Endothelial cell of umbilical vein (primary cell): ENCODE measurements around the gene RSRC1. TPM values are rescaled to one million over a fixed set of nuclear protein-coding genes. Genes with fewer than 3 reads are reported as not detected.
A peak's percentile ranks its signal among the peaks of the same experiment; 100 is the strongest.

Experiments
- BruUV-seq: library from RNA; stranded (reverse); fragments of 400-500 nt; replicated peaks from 2 replicates; lab custom pipeline; 2021; lab: Mats Ljungman, UMichigan
- CTCF ChIA-PET: fragments of 300-600, 350-600 bp; sonication (Branson Sonifier 250); formaldehyde crosslinking; loops from one replicate; lab custom pipeline; 2021; ENCODE audit warnings: antibody characterized with exemption, inconsistent platforms; lab: Charles Lee
- POLR2A ChIA-PET: fragments of 300-600, 350-600 bp; sonication (Branson Sonifier 250); formaldehyde crosslinking; loops from one replicate; lab custom pipeline; 2021; ENCODE audit warnings: antibody characterized with exemption, inconsistent platforms; lab: Charles Lee
- DNase-seq: peaks from one replicate; pipeline ENCODE4 v3.0.0-alpha.2; 2011; ENCODE audit warnings: low read depth, low spot score
- FAIRE-seq: peaks from 2 replicates; lab custom pipeline; 2011; peaks lifted over from hg19 to GRCh38; lab: Jason Lieb, UNC
- H2AFZ ChIP-seq: 2 replicates; pipeline ENCODE4 v1.6.0; 2012; ENCODE audit warnings: low read depth, low read length, control low read depth, inconsistent platforms
- H3K27ac ChIP-seq: 2 replicates; pipeline ENCODE4 v1.5.1; 2011; ENCODE audit warnings: low read depth, mild to moderate bottlenecking, control low read depth, low read length, moderate library complexity; ENCODE audit not compliant: insufficient read depth
- H3K27me3 ChIP-seq, 2 experiments: 2 replicates each; pipeline versions ENCODE4 v1.6.0 to v1.6.1; 2011; ENCODE audit warnings: low read length in 2 of 2, mixed read lengths in 1 of 2; ENCODE audit not compliant: control insufficient read depth in 2 of 2, insufficient read depth in 2 of 2
- H3K36me3 ChIP-seq, 2 experiments: 2 replicates in 1 of 2; 3 replicates in 1 of 2; pipeline ENCODE4 v1.5.1; 2011; ENCODE audit warnings: low read length in 2 of 2, mild to moderate bottlenecking in 1 of 2, moderate library complexity in 1 of 2; ENCODE audit not compliant: control insufficient read depth in 2 of 2, insufficient read depth in 2 of 2; ENCODE audit errors: extremely low read depth in 1 of 2
- H3K4me1 ChIP-seq: 3 replicates; pipeline ENCODE4 v1.5.1; 2011; ENCODE audit warnings: mild to moderate bottlenecking, low read length; ENCODE audit not compliant: control insufficient read depth, insufficient read depth; ENCODE audit errors: extremely low read depth
- H3K4me2 ChIP-seq: 2 replicates; pipeline ENCODE4 v1.6.1; 2011; ENCODE audit warnings: low read length, control low read depth, mixed read lengths; ENCODE audit not compliant: insufficient read depth
- H3K4me3 ChIP-seq, 3 experiments: fragments of 200-600 bp in 1 of 3; sonication (generic), shearing (Covaris generic) in 1 of 3; replicated peaks in 1 of 3; 2 replicates each; pipeline ENCODE4 v1.5.1; 2011 to 2016; ENCODE audit warnings: control low read depth in 3 of 3, low read length in 3 of 3, mild to moderate bottlenecking in 2 of 3, inconsistent platforms in 1 of 3, low read depth in 1 of 3, moderate library complexity in 1 of 3; ENCODE audit not compliant: insufficient read depth in 1 of 3
- H3K79me2 ChIP-seq: 2 replicates; pipeline ENCODE4 v1.6.0; 2012; ENCODE audit warnings: low read length, inconsistent platforms; ENCODE audit not compliant: control insufficient read depth, insufficient read depth
- H3K9ac ChIP-seq: replicated peaks from 2 replicates; pipeline ENCODE3; 2011; ENCODE audit warnings: low read length, control low read depth; ENCODE audit not compliant: insufficient read depth; ENCODE audit errors: extremely low read depth
- H3K9me1 ChIP-seq: replicated peaks from 3 replicates; pipeline ENCODE4 v1.6.0; 2011; ENCODE audit warnings: mild to moderate bottlenecking, low read length; ENCODE audit not compliant: control insufficient read depth, insufficient read depth; ENCODE audit errors: extremely low read depth
- H3K9me3 ChIP-seq: replicated peaks from 2 replicates; pipeline ENCODE4 v1.5.1; 2012; ENCODE audit warnings: low read length, inconsistent platforms; ENCODE audit not compliant: control insufficient read depth, insufficient read depth
- H4K20me1 ChIP-seq: replicated peaks from 2 replicates; pipeline ENCODE3; 2011; ENCODE audit warnings: mild to moderate bottlenecking, low read length; ENCODE audit not compliant: control insufficient read depth, insufficient read depth; ENCODE audit errors: extremely low read depth
- CTCF ChIP-seq, 2 donors: IDR thresholded peaks; 1 replicate in 1 of 2; 2 replicates in 1 of 2; pipeline ENCODE4 v1.5.1; 2011; ENCODE audit warnings: low read length in 2 of 2, mild to moderate bottlenecking in 2 of 2, moderate library complexity in 2 of 2, control low read depth in 1 of 2, inconsistent platforms in 1 of 2, low read depth in 1 of 2; ENCODE audit not compliant: insufficient read depth in 1 of 2; ENCODE audit errors: extremely low read depth in 1 of 2
- EZH2 ChIP-seq: IDR thresholded peaks from 2 replicates; pipeline ENCODE4 v1.6.1; 2012; ENCODE audit warnings: borderline replicate concordance, low read depth, mild to moderate bottlenecking, moderate library complexity, low read length, inconsistent platforms; ENCODE audit not compliant: severe bottlenecking
- FOS ChIP-seq: IDR thresholded peaks from 2 replicates; pipeline ENCODE4 v1.6.1; 2011; ENCODE audit warnings: mild to moderate bottlenecking, low read length, moderate library complexity, borderline replicate concordance; ENCODE audit not compliant: insufficient read depth
- GATA2 ChIP-seq: IDR thresholded peaks from 2 replicates; pipeline ENCODE4 v1.7.0; 2011; ENCODE audit warnings: low read depth, mild to moderate bottlenecking, moderate library complexity, mixed read lengths, low read length; ENCODE audit not compliant: insufficient read length, insufficient read depth
- JUN ChIP-seq: IDR thresholded peaks from 2 replicates; pipeline ENCODE4 v1.6.1; 2011; ENCODE audit warnings: borderline replicate concordance, low read depth; ENCODE audit not compliant: insufficient read length, insufficient read depth
- MYC ChIP-seq: IDR thresholded peaks from one replicate; pipeline ENCODE4 v1.6.1; 2011; ENCODE audit warnings: mild to moderate bottlenecking, low read depth, low read length
- POLR2A ChIP-seq: IDR thresholded peaks from 2 replicates; pipeline ENCODE4 v1.6.1; 2012; ENCODE audit warnings: low read depth, mild to moderate bottlenecking, control low read depth, low read length
- POLR2AphosphoS5 ChIP-seq: IDR thresholded peaks from 2 replicates; pipeline ENCODE4 v1.6.1; 2012; ENCODE audit warnings: low read depth, mild to moderate bottlenecking, control low read depth, low read length, moderate library complexity; ENCODE audit not compliant: insufficient read depth
- dilution Hi-C: fragments of 300-500 bp; cut with MboI; formaldehyde crosslinking; loops from one replicate; pipeline ENCODE4 v1.15.0; 2019; ENCODE audit warnings: low sequenced_read_pairs; ENCODE audit not compliant: extremely low pct_ligation_motif_present
- intact Hi-C: fragments of 100-400 bp; cut with micrococcal nuclease; formaldehyde crosslinking; loops from one replicate; pipeline ENCODE4 v1.10.0; 2022
- polyA plus RNA-seq, 4 experiments: library from polyadenylated mRNA; depleted of rRNA in 3 of 4; stranded (reverse) in 3 of 4; unstranded in 1 of 4; fragments of >200 nt; gene quantifications; 2 replicates each; pipeline versions ENCODE4 v1.2.1 to v1.2.3, GENCODE V29; 2011 to 2012; ENCODE audit warnings: missing spikeins in 1 of 4
- total RNA-seq: library from RNA; stranded (reverse); gene quantifications from 2 replicates; pipeline ENCODE4 v1.2.3, GENCODE V29; 2021
- TF ChIP-seq, protein P1 (sequence below): IDR thresholded peaks from 2 replicates; pipeline ENCODE4 v1.6.1; 2011; ENCODE audit not compliant: insufficient read depth, insufficient read length

RSRC1 gene
- total and polyA plus RNA-seq, 2 donors (not counting 3 experiments of a cell fraction or from before 2014, with no cell fraction given), result 1.8 to 25.4 TPM

- Histone ChIP-seq H3K36me3 (no peaks in the 10 kb centered on the region), H3K27ac (no peak overlapping the region), H3K79me2 (no peaks in the 10 kb centered on the region), H3K4me1 (peaks cover 21% of the 10 kb centered on the region), H3K4me2 (no peak overlapping the region), H4K20me1 (no peaks in the 10 kb centered on the region), H2AFZ (no peak overlapping the region), H3K4me3 (no peak overlapping the region), H3K9me1 (no peaks in the 10 kb centered on the region), H3K9me3 (no peaks in the 10 kb centered on the region), H3K9ac (no peak overlapping the region), H3K27me3 (no peaks in the 10 kb centered on the region)
- dilution Hi-C loops (no loop called here), intact Hi-C loops (no loop called here)
- POLR2A ChIA-PET, result interaction anchor here (0.6 kb wide), 1 partner anchor 33 kb away, joined by 4 read pairs; no protein-coding TSS in a partner anchor
- CTCF ChIA-PET, result interaction anchor here (0.5 to 2.1 kb wide), 6 partner anchors 10 to 266 kb away, joined by 3 to 10 read pairs (median 4); no protein-coding TSS in a partner anchor
- peak; percentile 75 for DNase-seq
- no TSS peak for BruUV-seq
- TF ChIP-seq, protein P1, sequence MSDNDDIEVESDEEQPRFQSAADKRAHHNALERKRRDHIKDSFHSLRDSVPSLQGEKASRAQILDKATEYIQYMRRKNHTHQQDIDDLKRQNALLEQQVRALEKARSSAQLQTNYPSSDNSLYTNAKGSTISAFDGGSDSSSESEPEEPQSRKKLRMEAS, result no peak
- TF ChIP-seq GATA2 (peak; percentile 25), FOS (peak; percentile 93), JUN (peak; percentile 79), EZH2 (no peak)
- peak; percentile 85 for FAIRE-seq
Observed at GRCh38 chr3:158167737-158168557, 58.1 kb downstream of the RSRC1 start.

DNA sequence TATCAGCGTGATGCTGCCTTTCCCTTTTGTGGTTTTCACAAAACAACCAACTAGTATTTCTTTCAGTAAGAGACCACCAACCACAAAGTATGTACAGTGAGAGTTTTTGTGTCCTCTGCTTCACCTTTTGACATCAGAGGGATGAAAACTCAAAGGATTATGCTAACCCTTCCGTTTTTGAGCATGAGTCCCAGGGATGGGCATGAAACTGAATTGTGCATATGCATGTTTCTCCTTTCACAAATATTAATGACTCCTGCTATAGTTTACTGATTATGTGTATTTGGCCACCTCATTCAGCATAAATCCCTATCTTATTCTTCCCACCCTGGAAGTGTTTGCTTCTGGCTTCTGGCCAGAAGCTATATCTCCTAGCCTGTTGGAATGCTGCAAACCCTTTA lies 59.2 kb downstream of the RSRC1 start:
- intact Hi-C loops (no loop called here), dilution Hi-C loops (no loop called here)
- BruUV-seq, result no TSS peak
- Histone ChIP-seq H3K9me3 (no peaks in the 10 kb centered on the region), H3K27me3 (no peaks in the 10 kb centered on the region), H3K79me2 (no peaks in the 10 kb centered on the region), H3K27ac (no peak overlapping the region), H3K4me3 (no peak overlapping the region), H3K4me2 (no peak overlapping the region), H3K36me3 (no peaks in the 10 kb centered on the region), H2AFZ (no peak overlapping the region), H4K20me1 (no peaks in the 10 kb centered on the region), H3K4me1 (peaks cover 21% of the 10 kb centered on the region), H3K9ac (no peak overlapping the region), H3K9me1 (no peaks in the 10 kb centered on the region)
- ChIA-PET POLR2A (no interaction called here), CTCF (no interaction called here)
- DNase-seq, result no peak
- no peak for FAIRE-seq
- TF ChIP-seq JUN (no peak), EZH2 (no peak), POLR2AphosphoS5 (no peak), FOS (no peak), MYC (no peak), GATA2 (no peak), POLR2A (no peak), CTCF (IDR thresholded peaks at IDR 0.05; ENCODE audit: extremely low read depth in 1 of 2, insufficient read depth in 1 of 2, low read depth in 1 of 2, low read length in 2 of 2) (no peak)
- TF ChIP-seq, protein P1, result no peak
